ENCODE results near the gene TEKT2.

Gene TEKT2

DNA sequence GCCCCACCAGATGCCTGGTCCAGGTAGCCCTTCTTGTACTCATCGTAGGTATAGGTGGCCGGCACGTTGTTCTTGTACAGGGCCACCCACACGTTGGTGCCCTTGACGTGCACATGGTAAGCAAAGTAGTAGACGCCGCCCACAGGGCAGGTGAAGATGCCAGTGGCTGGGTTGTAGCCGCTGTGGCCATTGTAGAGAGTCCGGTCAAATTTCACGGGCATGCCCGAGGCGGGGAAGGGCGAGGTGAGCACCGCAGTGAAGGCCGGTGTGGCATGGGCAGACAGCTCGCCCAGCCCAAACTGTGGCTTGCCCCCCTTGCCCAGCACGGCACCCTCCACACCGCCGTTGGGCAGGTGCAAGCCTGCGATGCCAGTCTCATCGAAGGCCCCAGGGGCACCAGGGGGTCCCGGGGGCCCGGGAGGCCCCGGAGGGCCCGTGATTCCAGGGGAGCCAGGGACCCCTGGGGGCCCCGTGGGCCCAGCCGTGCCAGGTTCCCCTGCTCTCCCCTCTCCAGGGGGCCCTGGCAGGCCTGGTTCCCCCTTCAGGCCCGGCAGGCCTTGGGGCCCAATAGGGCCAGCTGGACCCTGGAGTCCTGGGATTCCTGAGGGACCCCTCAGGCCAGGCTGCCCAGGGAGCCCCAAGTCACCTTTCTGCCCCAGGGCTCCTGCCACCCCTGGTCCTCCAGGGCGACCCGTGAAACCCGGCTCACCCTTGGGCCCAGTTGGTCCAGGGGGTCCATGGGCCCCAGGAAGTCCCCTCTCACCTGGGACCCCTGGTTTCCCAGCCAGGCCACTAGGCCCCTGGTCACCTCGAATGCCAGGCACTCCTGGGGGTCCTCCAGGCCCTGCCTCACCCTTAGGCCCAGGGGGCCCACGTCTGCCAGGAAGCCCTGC, 14.0 kb downstream of the TEKT2 start:
- Histone ChIP-seq H2AFZ (ENCODE audit: low read depth) (no peak overlapping the region), H3K4me2 (no peak overlapping the region), H3K27ac (no peak overlapping the region)

GRCh38 chr1:36098650-36099365, 14.9 kb downstream of the TEKT2 start:
- Histone ChIP-seq H3K79me2 (ENCODE audit: insufficient read depth, low read depth) (no peaks in the 10 kb centered on the region), H2AFZ (ENCODE audit: low read depth) (peak overlapping the region; percentile 55; the same call in 1 of the 2 replicates), H3K9ac (no peak overlapping the region), H3K4me3 (IDR thresholded peaks at IDR 0.05; ENCODE audit: insufficient read depth, low read depth, low read length) (no peak overlapping the region), H3K27ac (no peak overlapping the region), H4K20me1 (ENCODE audit: insufficient read depth) (no peaks in the 10 kb centered on the region), H3K4me1 (ENCODE audit: low read depth, poor library complexity, severe bottlenecking) (no peaks in the 10 kb centered on the region), H3K27me3 (ENCODE audit: insufficient read depth, low read depth) (no peaks in the 10 kb centered on the region), H3K4me2 (no peak overlapping the region), H3K36me3 (ENCODE audit: insufficient read depth) (no peaks in the 10 kb centered on the region)
- TF ChIP-seq, protein P1, sequence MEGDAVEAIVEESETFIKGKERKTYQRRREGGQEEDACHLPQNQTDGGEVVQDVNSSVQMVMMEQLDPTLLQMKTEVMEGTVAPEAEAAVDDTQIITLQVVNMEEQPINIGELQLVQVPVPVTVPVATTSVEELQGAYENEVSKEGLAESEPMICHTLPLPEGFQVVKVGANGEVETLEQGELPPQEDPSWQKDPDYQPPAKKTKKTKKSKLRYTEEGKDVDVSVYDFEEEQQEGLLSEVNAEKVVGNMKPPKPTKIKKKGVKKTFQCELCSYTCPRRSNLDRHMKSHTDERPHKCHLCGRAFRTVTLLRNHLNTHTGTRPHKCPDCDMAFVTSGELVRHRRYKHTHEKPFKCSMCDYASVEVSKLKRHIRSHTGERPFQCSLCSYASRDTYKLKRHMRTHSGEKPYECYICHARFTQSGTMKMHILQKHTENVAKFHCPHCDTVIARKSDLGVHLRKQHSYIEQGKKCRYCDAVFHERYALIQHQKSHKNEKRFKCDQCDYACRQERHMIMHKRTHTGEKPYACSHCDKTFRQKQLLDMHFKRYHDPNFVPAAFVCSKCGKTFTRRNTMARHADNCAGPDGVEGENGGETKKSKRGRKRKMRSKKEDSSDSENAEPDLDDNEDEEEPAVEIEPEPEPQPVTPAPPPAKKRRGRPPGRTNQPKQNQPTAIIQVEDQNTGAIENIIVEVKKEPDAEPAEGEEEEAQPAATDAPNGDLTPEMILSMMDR (conservative IDR thresholded peaks at IDR 0.05; ENCODE audit: low read depth, low read length): no peak

More for the DNA sequence above, 14.0 kb downstream of the TEKT2 start:
- no peak overlapping the region for H3K9ac ChIP-seq
- TF ChIP-seq, protein P1 (conservative IDR thresholded peaks at IDR 0.05; ENCODE audit: low read depth, low read length): no peak
- no peaks in the 10 kb centered on the region for H3K27me3 ChIP-seq (ENCODE audit: insufficient read depth, low read depth)
- H3K36me3 ChIP-seq (ENCODE audit: insufficient read depth): no peaks in the 10 kb centered on the region
- no peaks in the 10 kb centered on the region for H3K79me2 ChIP-seq (ENCODE audit: insufficient read depth, low read depth)
- H3K4me3 ChIP-seq (IDR thresholded peaks at IDR 0.05; ENCODE audit: insufficient read depth, low read depth, low read length): no peak overlapping the region
- H4K20me1 ChIP-seq (ENCODE audit: insufficient read depth): no peaks in the 10 kb centered on the region
- no peaks in the 10 kb centered on the region for H3K4me1 ChIP-seq (ENCODE audit: low read depth, poor library complexity, severe bottlenecking)

- Histone ChIP-seq H3K4me3 (IDR thresholded peaks at IDR 0.05; ENCODE audit: insufficient read depth, low read depth, low read length) (no peak overlapping the region), H2AFZ (ENCODE audit: low read depth) (peak overlapping the region; percentile 55; the same call in 1 of the 2 replicates)
Measured at GRCh38 chr1:36099681-36100341, 15.9 kb downstream of the TEKT2 start.

GRCh38 chr1:36100376-36100775, 16.5 kb downstream of the TEKT2 start:
- Histone ChIP-seq H3K4me1 (ENCODE audit: low read depth, poor library complexity, severe bottlenecking) (no peaks in the 10 kb centered on the region), H3K36me3 (ENCODE audit: insufficient read depth) (no peaks in the 10 kb centered on the region), H4K20me1 (ENCODE audit: insufficient read depth) (no peaks in the 10 kb centered on the region), H3K79me2 (ENCODE audit: insufficient read depth, low read depth) (no peaks in the 10 kb centered on the region), H3K27ac (no peak overlapping the region), H3K4me2 (no peak overlapping the region), H2AFZ (ENCODE audit: low read depth) (peak overlapping the region; percentile 41; the same call in 1 of the 2 replicates), H3K4me3 (IDR thresholded peaks at IDR 0.05; ENCODE audit: insufficient read depth, low read depth, low read length) (no peak overlapping the region), H3K27me3 (ENCODE audit: insufficient read depth, low read depth) (no peaks in the 10 kb centered on the region), H3K9ac (no peak overlapping the region)
- TF ChIP-seq, protein P1 (conservative IDR thresholded peaks at IDR 0.05; ENCODE audit: low read depth, low read length): no peak

More at GRCh38 chr1:36099681-36100341, 15.9 kb downstream of the TEKT2 start:
- H3K27me3 ChIP-seq (ENCODE audit: insufficient read depth, low read depth): no peaks in the 10 kb centered on the region
- no peaks in the 10 kb centered on the region for H4K20me1 ChIP-seq (ENCODE audit: insufficient read depth)
- H3K27ac ChIP-seq: no peak overlapping the region
- no peaks in the 10 kb centered on the region for H3K79me2 ChIP-seq (ENCODE audit: insufficient read depth, low read depth)
- TF ChIP-seq, protein P1 (conservative IDR thresholded peaks at IDR 0.05; ENCODE audit: low read depth, low read length): peak; percentile 94
- peak overlapping the region; percentile 5; the same call in 1 of the 2 replicates for H3K4me2 ChIP-seq
- H3K4me1 ChIP-seq (ENCODE audit: low read depth, poor library complexity, severe bottlenecking): no peaks in the 10 kb centered on the region
- no peak overlapping the region for H3K9ac ChIP-seq
- H3K36me3 ChIP-seq (ENCODE audit: insufficient read depth): no peaks in the 10 kb centered on the region

All from KMS-11 (cell line).